ENCODE results near the gene RANGAP1. TPM values are rescaled to one million over a fixed set of nuclear protein-coding genes. Genes with fewer than 3 reads are reported as not detected.

The RANGAP1 gene
- total and polyA plus RNA-seq, 2 of the 13 experiments (the other 11 are each of a cell fraction or from before 2014, with no cell fraction given): 51.8 to 83.9 TPM

DNA sequence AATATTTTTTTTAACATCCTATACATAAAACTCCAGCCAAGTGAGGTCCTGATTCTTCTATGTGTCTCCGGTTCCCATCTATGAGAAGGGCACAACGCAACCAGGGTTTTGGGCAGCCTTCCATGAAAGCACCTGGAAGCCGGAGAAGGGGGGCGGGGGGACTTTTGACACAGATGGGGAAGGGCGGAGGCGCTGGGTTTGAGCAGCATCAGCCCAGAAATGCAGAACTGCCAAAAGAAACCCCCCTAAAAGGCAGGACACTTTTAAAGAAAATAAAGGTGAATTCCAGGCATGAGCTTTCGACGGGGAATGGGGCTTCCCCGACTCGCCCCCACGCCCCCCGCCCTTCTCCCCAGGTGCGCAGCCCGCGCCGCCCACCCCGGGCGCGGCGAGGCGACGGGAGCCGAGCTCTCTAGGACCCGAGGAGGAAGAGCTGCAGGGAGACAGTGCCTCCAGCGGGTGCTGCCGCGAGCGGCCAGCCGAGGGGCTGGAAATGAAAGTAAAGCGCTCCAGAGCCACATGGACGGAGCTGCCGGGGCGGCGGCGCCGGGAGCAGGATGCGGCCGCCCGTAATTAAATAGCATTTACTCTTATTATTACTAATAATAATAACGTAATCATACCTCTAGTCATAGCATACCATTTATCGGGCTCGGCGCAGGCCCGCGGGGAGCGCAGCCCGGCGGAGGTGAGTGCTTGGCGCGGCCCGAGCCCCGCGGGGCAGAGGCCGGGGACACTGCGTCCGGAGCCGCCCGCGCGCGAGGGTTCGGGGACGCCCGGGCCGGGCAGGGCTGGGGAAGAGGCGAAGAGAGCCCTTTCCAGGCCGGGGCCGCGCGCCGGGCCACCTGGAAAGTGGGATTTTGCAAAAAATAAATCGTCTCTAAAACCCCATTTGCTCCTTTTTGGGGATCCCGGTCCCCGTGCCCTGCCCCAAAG lies 15.4 kb upstream of the RANGAP1 start, which contains the start of gene ZC3H7B (continued):
- TF ChIP-seq HOXD1 (CRISPR knock-in tag; IDR thresholded peaks at IDR 0.05): no peak
- peak; percentile 83 for TF ChIP-seq XRCC5 (optimal IDR thresholded peaks at IDR 0.05; ENCODE audit: low read length)
- no peak for TF ChIP-seq SALL2 (CRISPR knock-in tag; IDR thresholded peaks at IDR 0.05)
- TF ChIP-seq SPEN (CRISPR knock-in tag; IDR thresholded peaks at IDR 0.05; ENCODE audit: low read depth): no peak
- TF ChIP-seq MED1 (CRISPR knock-in tag; IDR thresholded peaks at IDR 0.05): peak; percentile 62; the same call in 1 of the 2 replicates
- no peak for TF ChIP-seq ZBTB38 (CRISPR knock-in tag; IDR thresholded peaks at IDR 0.05)
- TF ChIP-seq SP1 (IDR thresholded peaks at IDR 0.05): no peak
- peak; percentile 50; the same call in 1 of the 2 replicates for TF ChIP-seq SP1 (CRISPR knock-in tag; IDR thresholded peaks at IDR 0.05)
- TF ChIP-seq HDAC1 (CRISPR knock-in tag; IDR thresholded peaks at IDR 0.05): peak; percentile 67
- TF ChIP-seq, protein P1, sequence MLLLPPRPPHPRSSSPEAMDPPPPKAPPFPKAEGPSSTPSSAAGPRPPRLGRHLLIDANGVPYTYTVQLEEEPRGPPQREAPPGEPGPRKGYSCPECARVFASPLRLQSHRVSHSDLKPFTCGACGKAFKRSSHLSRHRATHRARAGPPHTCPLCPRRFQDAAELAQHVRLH (CRISPR knock-in tag; IDR thresholded peaks at IDR 0.05; ENCODE audit: borderline replicate concordance, low read depth): peak; percentile 40; the same call in 1 of the 2 replicates
- peak; percentile 45; the same call in 1 of the 2 replicates for TF ChIP-seq ZNF777 (CRISPR knock-in tag; IDR thresholded peaks at IDR 0.05)
- TF ChIP-seq, protein P2, sequence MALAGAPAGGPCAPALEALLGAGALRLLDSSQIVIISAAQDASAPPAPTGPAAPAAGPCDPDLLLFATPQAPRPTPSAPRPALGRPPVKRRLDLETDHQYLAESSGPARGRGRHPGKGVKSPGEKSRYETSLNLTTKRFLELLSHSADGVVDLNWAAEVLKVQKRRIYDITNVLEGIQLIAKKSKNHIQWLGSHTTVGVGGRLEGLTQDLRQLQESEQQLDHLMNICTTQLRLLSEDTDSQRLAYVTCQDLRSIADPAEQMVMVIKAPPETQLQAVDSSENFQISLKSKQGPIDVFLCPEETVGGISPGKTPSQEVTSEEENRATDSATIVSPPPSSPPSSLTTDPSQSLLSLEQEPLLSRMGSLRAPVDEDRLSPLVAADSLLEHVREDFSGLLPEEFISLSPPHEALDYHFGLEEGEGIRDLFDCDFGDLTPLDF (CRISPR knock-in tag; IDR thresholded peaks at IDR 0.05): no peak
- TF ChIP-seq ZNF251 (CRISPR knock-in tag; IDR thresholded peaks at IDR 0.05): no peak
- TF ChIP-seq IKZF1 (IDR thresholded peaks at IDR 0.05): no peak
